GM23338 (cell line): ENCODE measurements around the gene TCF12. TPM values are rescaled to one million over a fixed set of nuclear protein-coding genes. Genes with fewer than 3 reads are reported as not detected.

Experiments used
- ATAC-seq: fragments of 200-7000 bp; cut with Tn5 transposase; 3 replicates; pipeline ENCODE4 v1.9.1; 2020
- DNase-seq: peaks from one replicate; pipeline ENCODE4 v3.0.0-alpha.2; 2015; ENCODE audit warnings: low spot score
- H2AFZ ChIP-seq: fragments of 200-600 bp; sonication (generic); 2 replicates; pipeline ENCODE4 v1.8.0; 2016; ENCODE audit warnings: antibody characterized with exemption, mild to moderate bottlenecking, moderate library complexity
- H3F3A ChIP-seq: fragments of 200-600 bp; sonication (generic); replicated peaks from 2 replicates; pipeline ENCODE4 v1.8.0; 2017; ENCODE audit warnings: antibody characterized with exemption, mixed run types, low read depth
- H3K27ac ChIP-seq: fragments of 200-600 bp; sonication (generic); 2 replicates; pipeline ENCODE4 v1.6.1; 2016; ENCODE audit warnings: low read depth
- H3K27me3 ChIP-seq: fragments of 200-600 bp; sonication (generic); 2 replicates; pipeline ENCODE4 v1.8.0; 2016; ENCODE audit warnings: mild to moderate bottlenecking, mixed run types, moderate library complexity; ENCODE audit not compliant: insufficient read depth
- H3K36me3 ChIP-seq: fragments of 200-600 bp; sonication (generic); 2 replicates; pipeline ENCODE4 v1.8.0; 2016; ENCODE audit warnings: mild to moderate bottlenecking; ENCODE audit not compliant: insufficient read depth
- H3K4me1 ChIP-seq: fragments of 200-600 bp; sonication (generic); 2 replicates; pipeline ENCODE4 v1.8.0; 2016; ENCODE audit warnings: mild to moderate bottlenecking, moderate library complexity; ENCODE audit not compliant: insufficient read depth
- H3K4me2 ChIP-seq: fragments of 200-600 bp; sonication (generic); 2 replicates; pipeline ENCODE4 v1.7.1; 2017; ENCODE audit warnings: mixed run types
- H3K4me3 ChIP-seq: fragments of 200-600 bp; sonication (generic); 2 replicates; pipeline ENCODE4 v1.6.1; 2016; ENCODE audit warnings: mixed run types
- H3K79me2 ChIP-seq: fragments of 200-600 bp; sonication (generic); replicated peaks from 2 replicates; pipeline ENCODE4 v1.8.0; 2017; ENCODE audit warnings: mild to moderate bottlenecking; ENCODE audit not compliant: insufficient read depth
- H3K9me2 ChIP-seq: fragments of 200-600 bp; sonication (generic); 2 replicates; pipeline ENCODE4 v1.8.0; 2017; ENCODE audit not compliant: insufficient read depth
- H4K20me1 ChIP-seq: fragments of 200-600 bp; sonication (generic); replicated peaks from 2 replicates; pipeline ENCODE4 v1.8.0; 2017; ENCODE audit warnings: mild to moderate bottlenecking; ENCODE audit not compliant: insufficient read depth
- H3K27ac Mint-ChIP-seq: 2 replicates; pipeline ENCODE4 v1.8.0; 2020; ENCODE audit warnings: inconsistent platforms, mild to moderate bottlenecking, moderate library complexity, mixed read lengths
- H3K27me3 Mint-ChIP-seq: 3 replicates; pipeline ENCODE4 v1.8.0; 2022; ENCODE audit warnings: low read depth, mild to moderate bottlenecking, moderate library complexity, mixed read lengths, inconsistent platforms; ENCODE audit not compliant: insufficient read depth, poor library complexity
- H3K36me3 Mint-ChIP-seq: 3 replicates; pipeline ENCODE4 v1.8.0; 2021; ENCODE audit warnings: low read depth, mild to moderate bottlenecking, inconsistent platforms, moderate library complexity, mixed read lengths
- H3K4me1 Mint-ChIP-seq: 3 replicates; pipeline ENCODE4 v1.8.0; 2020; ENCODE audit warnings: mild to moderate bottlenecking, inconsistent platforms, mixed read lengths
- H3K4me3 Mint-ChIP-seq: 3 replicates; pipeline ENCODE4 v1.8.0; 2021; ENCODE audit warnings: moderate library complexity, mild to moderate bottlenecking, inconsistent platforms, mixed read lengths
- H3K9me3 Mint-ChIP-seq: 3 replicates; pipeline ENCODE4 v1.8.0; 2020; ENCODE audit warnings: moderate library complexity, mild to moderate bottlenecking, inconsistent platforms, mixed read lengths
- CREB1 ChIP-seq: fragments of 250-450 bp; sonication (Bioruptor Pico); IDR thresholded peaks from 2 replicates; pipeline ENCODE4 v1.5.0; 2020; ENCODE audit warnings: low read depth, mild to moderate bottlenecking, moderate library complexity
- CTCF ChIP-seq, 2 experiments: fragments of 200-600 bp in 1 of 2; sonication (generic) in 1 of 2; conservative IDR thresholded peaks; 2 replicates each; pipeline versions ENCODE4 v1.5.1 to v1.6.1; 2016 to 2017; ENCODE audit warnings: antibody characterized with exemption in 2 of 2, low read depth in 2 of 2, mild to moderate bottlenecking in 2 of 2, moderate library complexity in 1 of 2
- ETS1 ChIP-seq: IDR thresholded peaks from 2 replicates; pipeline ENCODE4 v1.6.1; 2016; ENCODE audit warnings: antibody characterized with exemption
- EZH2 ChIP-seq: fragments of 200-600 bp; sonication (generic); IDR thresholded peaks from one replicate; pipeline ENCODE4 v1.8.0; 2017; ENCODE audit warnings: antibody characterized with exemption, mild to moderate bottlenecking, low read depth; ENCODE audit not compliant: unreplicated experiment
- EZH2phosphoT487 ChIP-seq: fragments of 200-600 bp; sonication (generic); IDR thresholded peaks from one replicate; pipeline ENCODE4 v1.8.1; 2018; ENCODE audit warnings: antibody characterized with exemption; ENCODE audit not compliant: unreplicated experiment
- JUNB ChIP-seq: IDR thresholded peaks from one replicate; pipeline ENCODE4 v1.6.1; 2016; ENCODE audit warnings: antibody characterized with exemption; ENCODE audit not compliant: unreplicated experiment
- NANOG ChIP-seq: IDR thresholded peaks from 2 replicates; pipeline ENCODE4 v1.6.1; 2016; ENCODE audit warnings: antibody characterized with exemption, borderline replicate concordance
- REST ChIP-seq: IDR thresholded peaks from one replicate; pipeline ENCODE4 v1.6.1; 2018; ENCODE audit warnings: antibody characterized with exemption; ENCODE audit not compliant: unreplicated experiment
- STAT1 ChIP-seq: IDR thresholded peaks from one replicate; pipeline ENCODE4 v1.6.1; 2016; ENCODE audit warnings: antibody characterized with exemption; ENCODE audit not compliant: unreplicated experiment
- ZNF331 ChIP-seq: fragments of 250-450 bp; sonication (Bioruptor Pico); IDR thresholded peaks from 2 replicates; pipeline ENCODE4 v1.5.0; 2020; ENCODE audit warnings: low read depth, mild to moderate bottlenecking, moderate library complexity
- polyA plus RNA-seq: library from polyadenylated mRNA; unstranded; fragments of >200 nt; fragmentation: Nextera tagmentation; extraction: Ambion mirVana; gene quantifications from 2 replicates; pipeline ENCODE4 v1.2.1, GENCODE V29; 2016
- total RNA-seq: library from RNA; depleted of rRNA; stranded (reverse); fragments of >200 nt; shearing (Covaris generic); gene quantifications from 2 replicates; pipeline ENCODE4 v1.2.3, GENCODE V29; 2014

Gene TCF12
- total and polyA plus RNA-seq, 2 experiments from 2014 or later: 27.6 to 104 TPM

- no peak for TF ChIP-seq REST
- TF ChIP-seq CREB1 (CRISPR knock-in tag): no peak
- no peak for TF ChIP-seq EZH2phosphoT487
- no peak for TF ChIP-seq ZNF331 (CRISPR knock-in tag)
- TF ChIP-seq JUNB: no peak
- no peak for TF ChIP-seq EZH2
- TF ChIP-seq ETS1: no peak
Measured at GRCh38 chr15:56980473-56980872, 62.0 kb downstream of the TCF12 start (continued).

- no peak overlapping the region for H3K27ac ChIP-seq
- peaks cover 21% of the 10 kb centered on the region for H3K4me1 ChIP-seq
- no peak overlapping the region for H3K4me3 ChIP-seq
- H4K20me1 ChIP-seq: peaks cover 6% of the 10 kb centered on the region; the same call in 1 of the 2 replicates
- Mint-ChIP-seq H3K27ac (no peak overlapping the region), H3K4me1 (peaks cover 39% of the 10 kb centered on the region), H3K4me3 (no peak overlapping the region), H3K36me3 (no peaks in the 10 kb centered on the region), H3K27me3 (no peaks in the 10 kb centered on the region), H3K9me3 (no peaks in the 10 kb centered on the region)
- H3K27me3 ChIP-seq: no peaks in the 10 kb centered on the region
- peaks cover 99% of the 10 kb centered on the region for H3K79me2 ChIP-seq
- no peak for DNase-seq
- no peak overlapping the region for H3K4me2 ChIP-seq
- H3K9me2 ChIP-seq: no peaks in the 10 kb centered on the region
- no peaks in the 10 kb centered on the region for H3F3A ChIP-seq
- H3K36me3 ChIP-seq: no peaks in the 10 kb centered on the region
- ATAC-seq: no peak
- no peak for TF ChIP-seq EZH2phosphoT487
- no peak for TF ChIP-seq ZNF331 (CRISPR knock-in tag)
- no peak for TF ChIP-seq ETS1
- TF ChIP-seq STAT1: no peak
- TF ChIP-seq NANOG: no peak
- TF ChIP-seq CTCF (conservative IDR thresholded peaks at IDR 0.05; ENCODE audit: low read depth in 2 of 2): no peak
- no peak for TF ChIP-seq REST
- no peak overlapping the region for H2AFZ ChIP-seq
Measured at GRCh38 chr15:56981160-56981559, 62.7 kb downstream of the TCF12 start.
